ENCODE measurements around the gene AMBRA1. TPM values are rescaled to one million over a fixed set of nuclear protein-coding genes. Genes with fewer than 3 reads are reported as not detected.

AMBRA1 gene
- total RNA-seq, 2 donors from 2014 or later: 56.2 to 60.7 TPM

DNA sequence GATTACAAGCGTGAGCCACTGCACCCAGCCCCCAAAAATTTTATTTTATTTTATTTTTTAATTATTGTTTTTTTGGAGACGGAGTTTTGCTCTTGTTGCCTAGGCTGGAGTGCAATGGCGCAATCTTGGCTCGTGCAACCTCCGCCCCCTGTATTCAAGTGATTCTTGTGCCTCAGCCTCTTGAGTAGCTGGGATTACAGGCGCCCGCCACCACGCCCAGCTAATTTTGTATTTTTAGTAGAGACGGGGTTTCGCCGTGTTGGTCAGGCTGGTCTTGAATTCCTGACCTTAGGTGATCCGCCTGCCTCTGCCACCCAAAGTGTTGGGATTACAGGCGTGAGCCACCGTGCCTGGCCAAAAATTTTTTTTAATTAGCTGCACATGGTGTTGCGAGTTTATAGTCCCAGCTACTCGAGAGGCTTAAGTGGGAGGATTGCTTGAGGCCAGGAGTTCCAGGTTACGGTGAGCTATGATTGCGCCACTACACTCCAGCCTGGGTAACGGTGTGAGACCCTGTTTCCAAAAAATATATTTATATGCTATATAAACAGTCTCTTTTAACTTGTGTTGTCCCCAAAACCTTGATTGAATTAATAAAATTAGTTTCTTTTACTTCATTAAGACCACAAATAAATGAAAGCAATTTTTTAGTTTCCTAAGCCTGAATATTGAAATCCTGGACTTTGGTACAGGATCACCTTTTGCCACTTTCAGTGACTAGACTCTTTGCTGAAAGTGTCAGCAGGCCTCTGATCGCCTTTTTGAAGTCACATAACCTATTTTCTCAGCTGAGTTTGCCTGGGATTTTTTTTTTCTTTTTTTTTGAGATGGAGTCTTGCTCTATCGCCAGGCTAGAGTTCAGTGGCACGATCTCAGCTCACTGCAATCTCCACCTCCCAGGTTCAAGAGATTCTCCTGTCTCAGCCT, 39.7 kb upstream of the AMBRA1 start:
- Histone ChIP-seq H3K27me3 (replicated peaks; ENCODE audit: insufficient read depth) (no peaks in the 10 kb centered on the region), H3K9me3 (no peaks in the 10 kb centered on the region), H3K4me3 (no peak overlapping the region), H3K27ac (no peak overlapping the region), H3K36me3 (no peaks in the 10 kb centered on the region), H3K4me1 (replicated peaks) (no peaks in the 10 kb centered on the region)
- 94% methylated on average over 22 of the region's 22 CpGs for WGBS
- intact Hi-C loops (cut with DNase I): no loop called here
- no peak for TF ChIP-seq POLR2A (IDR thresholded peaks at IDR 0.05)
- TF ChIP-seq, protein P1, sequence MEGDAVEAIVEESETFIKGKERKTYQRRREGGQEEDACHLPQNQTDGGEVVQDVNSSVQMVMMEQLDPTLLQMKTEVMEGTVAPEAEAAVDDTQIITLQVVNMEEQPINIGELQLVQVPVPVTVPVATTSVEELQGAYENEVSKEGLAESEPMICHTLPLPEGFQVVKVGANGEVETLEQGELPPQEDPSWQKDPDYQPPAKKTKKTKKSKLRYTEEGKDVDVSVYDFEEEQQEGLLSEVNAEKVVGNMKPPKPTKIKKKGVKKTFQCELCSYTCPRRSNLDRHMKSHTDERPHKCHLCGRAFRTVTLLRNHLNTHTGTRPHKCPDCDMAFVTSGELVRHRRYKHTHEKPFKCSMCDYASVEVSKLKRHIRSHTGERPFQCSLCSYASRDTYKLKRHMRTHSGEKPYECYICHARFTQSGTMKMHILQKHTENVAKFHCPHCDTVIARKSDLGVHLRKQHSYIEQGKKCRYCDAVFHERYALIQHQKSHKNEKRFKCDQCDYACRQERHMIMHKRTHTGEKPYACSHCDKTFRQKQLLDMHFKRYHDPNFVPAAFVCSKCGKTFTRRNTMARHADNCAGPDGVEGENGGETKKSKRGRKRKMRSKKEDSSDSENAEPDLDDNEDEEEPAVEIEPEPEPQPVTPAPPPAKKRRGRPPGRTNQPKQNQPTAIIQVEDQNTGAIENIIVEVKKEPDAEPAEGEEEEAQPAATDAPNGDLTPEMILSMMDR (IDR thresholded peaks at IDR 0.05): no peak
- TF ChIP-seq POLR2AphosphoS5 (IDR thresholded peaks at IDR 0.05): no peak
- no peak for DNase-seq (ENCODE audit: low spot score)

DNA sequence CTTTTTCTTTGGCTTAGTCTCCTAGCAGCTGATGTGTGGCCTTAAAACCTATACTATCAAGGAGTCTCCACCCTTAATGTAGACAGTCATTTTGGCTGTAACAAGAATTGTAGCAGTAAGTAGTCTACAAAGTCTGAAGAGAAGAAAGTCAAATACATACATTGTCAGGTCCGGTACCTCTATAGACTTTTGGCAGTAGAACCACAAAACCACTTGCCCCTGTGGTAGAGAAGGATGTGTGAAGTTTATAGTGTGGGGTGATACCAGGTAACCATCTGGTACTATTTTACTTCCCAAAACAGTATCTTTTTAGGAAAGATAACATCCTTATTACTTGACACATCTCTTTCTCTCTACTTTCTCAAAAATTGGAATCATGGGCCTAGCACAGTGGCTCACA, 38.7 kb upstream of the AMBRA1 start:
- Histone ChIP-seq H3K27ac (no peak overlapping the region), H3K4me3 (no peak overlapping the region), H3K9me3 (no peaks in the 10 kb centered on the region), H3K4me1 (replicated peaks) (no peaks in the 10 kb centered on the region), H3K36me3 (no peaks in the 10 kb centered on the region), H3K27me3 (replicated peaks; ENCODE audit: insufficient read depth) (no peaks in the 10 kb centered on the region)
- 100% methylated on average over 1 of the region's 1 CpG for whole genome bisulfite sequencing
- intact Hi-C loops (cut with DNase I): no loop called here
- DNase-seq (ENCODE audit: low spot score): no peak
- no peak for TF ChIP-seq POLR2A (IDR thresholded peaks at IDR 0.05)
- TF ChIP-seq POLR2AphosphoS5 (IDR thresholded peaks at IDR 0.05): no peak
- TF ChIP-seq, protein P1 (IDR thresholded peaks at IDR 0.05): no peak

DNA sequence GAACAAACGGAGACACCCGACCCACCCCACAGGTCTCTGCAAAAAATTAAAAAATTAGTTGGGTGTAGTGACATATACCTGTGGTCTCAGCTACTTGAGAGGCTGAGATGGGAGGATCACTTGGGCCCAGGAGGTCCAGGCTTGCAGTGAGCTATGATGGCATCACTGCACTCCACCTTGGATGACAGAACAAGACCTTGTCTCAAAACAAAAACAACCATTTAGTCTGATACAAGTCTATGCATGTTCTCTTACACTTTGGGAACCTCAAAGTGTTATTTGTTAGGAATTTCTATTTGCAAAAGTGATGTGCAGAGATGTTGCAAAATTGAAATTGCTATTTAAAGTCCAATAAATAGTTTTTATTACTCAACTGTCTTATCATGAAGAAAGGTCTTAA, 37.9 kb upstream of the AMBRA1 start:
- no peaks in the 10 kb centered on the region for H3K4me1 ChIP-seq (replicated peaks)
- no peak overlapping the region for H3K4me3 ChIP-seq
- intact Hi-C loops (cut with DNase I): no loop called here
- H3K27ac ChIP-seq: no peak overlapping the region
- H3K27me3 ChIP-seq (replicated peaks; ENCODE audit: insufficient read depth): no peaks in the 10 kb centered on the region
- TF ChIP-seq POLR2AphosphoS5 (IDR thresholded peaks at IDR 0.05): no peak
- TF ChIP-seq POLR2A (IDR thresholded peaks at IDR 0.05): no peak
- TF ChIP-seq, protein P1 (IDR thresholded peaks at IDR 0.05): no peak
- no peaks in the 10 kb centered on the region for H3K9me3 ChIP-seq
- WGBS: 89% methylated on average over 2 of the region's 2 CpGs
- H3K36me3 ChIP-seq: no peaks in the 10 kb centered on the region
- no peak for DNase-seq (ENCODE audit: low spot score)

DNA sequence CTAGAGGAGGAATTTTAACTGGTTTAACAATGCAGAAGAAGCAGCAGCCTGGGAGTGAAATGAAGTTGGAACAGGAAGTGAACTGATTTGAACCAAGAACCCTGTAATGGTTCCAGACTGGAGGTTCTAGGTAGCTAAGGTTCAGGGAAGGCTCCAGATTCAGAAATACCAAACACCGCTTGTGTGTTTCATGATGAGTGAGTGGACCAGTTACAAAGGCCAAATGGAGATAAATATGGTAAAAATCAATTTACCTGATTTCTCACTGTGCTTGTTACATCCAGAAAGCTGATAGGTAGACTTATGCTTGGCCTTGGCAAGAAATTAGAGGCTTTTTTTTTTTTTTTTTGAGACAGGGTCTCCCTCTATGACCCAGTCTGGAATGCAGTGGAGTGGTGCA, 36.4 kb upstream of the AMBRA1 start:
- DNase-seq (ENCODE audit: low spot score): no peak
- no peaks in the 10 kb centered on the region for H3K36me3 ChIP-seq
- intact Hi-C loops (cut with DNase I): no loop called here
- no peaks in the 10 kb centered on the region for H3K4me1 ChIP-seq (replicated peaks)
- H3K27ac ChIP-seq: no peak overlapping the region
- WGBS: 97% methylated on average over 1 of the region's 1 CpG
- no peaks in the 10 kb centered on the region for H3K9me3 ChIP-seq
- H3K27me3 ChIP-seq (replicated peaks; ENCODE audit: insufficient read depth): no peaks in the 10 kb centered on the region
- no peak for TF ChIP-seq POLR2AphosphoS5 (IDR thresholded peaks at IDR 0.05)
- H3K4me3 ChIP-seq: no peak overlapping the region

DNA sequence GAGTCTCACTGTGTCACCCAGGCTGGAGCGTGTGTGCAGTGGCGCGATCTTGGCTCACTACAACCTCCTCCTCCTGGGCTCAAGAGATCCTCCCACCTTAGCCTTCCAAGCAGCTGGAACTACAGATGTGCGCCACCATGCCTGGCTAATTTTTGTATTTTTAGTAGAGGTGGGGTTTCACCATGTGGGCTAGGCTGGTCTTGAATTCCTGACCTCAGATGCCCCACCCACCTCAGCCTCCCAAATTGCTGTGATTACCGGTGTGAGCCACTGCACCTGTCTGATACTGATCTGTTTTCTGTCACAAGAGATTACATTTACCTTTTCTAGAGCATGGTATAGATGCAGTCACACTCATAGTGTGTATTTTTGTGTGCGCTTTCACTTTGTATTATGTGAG, 35.1 kb upstream of the AMBRA1 start:
- Histone ChIP-seq H3K36me3 (no peaks in the 10 kb centered on the region), H3K9me3 (no peaks in the 10 kb centered on the region), H3K27me3 (replicated peaks; ENCODE audit: insufficient read depth) (no peaks in the 10 kb centered on the region), H3K4me3 (no peak overlapping the region), H3K27ac (no peak overlapping the region), H3K4me1 (replicated peaks) (no peaks in the 10 kb centered on the region)
- intact Hi-C loops (cut with DNase I): no loop called here
- 89% methylated on average over 6 of the region's 6 CpGs for WGBS
- TF ChIP-seq, protein P1 (IDR thresholded peaks at IDR 0.05): no peak
- TF ChIP-seq POLR2A (IDR thresholded peaks at IDR 0.05) (no peak), POLR2AphosphoS5 (IDR thresholded peaks at IDR 0.05) (no peak)
- no peak for DNase-seq (ENCODE audit: low spot score)

Measured in prostate gland (tissue), 2 donors.